PC-9 (cell line): Measurements from ENCODE around the gene KRT3. TPM values are rescaled to one million over a fixed set of nuclear protein-coding genes. Genes with fewer than 3 reads are reported as not detected.

Experiments used
- BruUV-seq: library from RNA; stranded (reverse); fragments of 400-500 nt; replicated peaks from 2 replicates; lab custom pipeline; 2021; lab: Mats Ljungman, UMichigan
- CTCF ChIA-PET: fragments of 300-600 bp; sonication (Branson Sonifier 250); formaldehyde crosslinking; loops from one replicate; lab custom pipeline; 2022; ENCODE audit warnings: antibody characterized with exemption; lab: Charles Lee
- POLR2A ChIA-PET: fragments of 300-600 bp; sonication (Branson Sonifier 250); formaldehyde crosslinking; loops from one replicate; lab custom pipeline; 2022; ENCODE audit warnings: antibody characterized with exemption; ENCODE audit not compliant: unreplicated experiment; lab: Charles Lee
- DNase-seq, 2 experiments: peaks; one replicate each; pipeline versions ENCODE4 v3.0.0 to v3.0.0-alpha.2; 2015 to 2022; ENCODE audit warnings: mixed read lengths in 1 of 2
- H2AFZ ChIP-seq: fragments of 200-600 bp; sonication (generic); 2 replicates; pipeline ENCODE4 v1.8.1; 2017; ENCODE audit warnings: antibody characterized with exemption
- H3F3A ChIP-seq: fragments of 200-600 bp; sonication (generic); 2 replicates; pipeline ENCODE4 v1.8.1; 2017; ENCODE audit warnings: antibody characterized with exemption, mild to moderate bottlenecking, low read depth; ENCODE audit not compliant: insufficient read depth
- H3K27ac ChIP-seq: fragments of 200-600 bp; sonication (generic); 2 replicates; pipeline ENCODE4 v1.6.1; 2016; ENCODE audit warnings: mixed run types
- H3K27me3 ChIP-seq: fragments of 200-600 bp; sonication (generic); 2 replicates; pipeline ENCODE4 v1.6.1; 2016; ENCODE audit warnings: low read depth, mixed run types; ENCODE audit not compliant: insufficient read depth
- H3K36me3 ChIP-seq: fragments of 200-600 bp; sonication (generic); 2 replicates; pipeline ENCODE4 v1.6.1; 2016; ENCODE audit warnings: low read depth, mixed run types
- H3K4me1 ChIP-seq: fragments of 200-600 bp; sonication (generic); replicated peaks from 2 replicates; pipeline ENCODE4 v1.6.1; 2016; ENCODE audit warnings: mixed run types; ENCODE audit not compliant: insufficient read depth
- H3K4me2 ChIP-seq: fragments of 200-600 bp; sonication (generic); 2 replicates; pipeline ENCODE4 v1.6.1; 2017; ENCODE audit warnings: mixed run types
- H3K4me3 ChIP-seq: fragments of 200-600 bp; sonication (generic); 2 replicates; pipeline ENCODE4 v1.6.1; 2016; ENCODE audit warnings: mixed run types
- H3K79me2 ChIP-seq: fragments of 200-600 bp; sonication (generic); 2 replicates; pipeline ENCODE4 v1.6.1; 2017; ENCODE audit warnings: low read depth, mixed run types
- H3K9me2 ChIP-seq: fragments of 200-600 bp; sonication (generic); 2 replicates; pipeline ENCODE4 v1.8.1; 2017; ENCODE audit warnings: mild to moderate bottlenecking; ENCODE audit not compliant: insufficient read depth
- H3K9me3 ChIP-seq: fragments of 200-600 bp; sonication (generic); 2 replicates; pipeline ENCODE4 v1.8.1; 2016; ENCODE audit warnings: low read depth; ENCODE audit not compliant: insufficient read depth
- H4K20me1 ChIP-seq: fragments of 200-600 bp; sonication (generic); 2 replicates; pipeline ENCODE4 v1.8.1; 2017; ENCODE audit not compliant: insufficient read depth
- EZH2 ChIP-seq: fragments of 200-600 bp; sonication (generic); IDR thresholded peaks from 2 replicates; pipeline ENCODE4 v1.8.0; 2017; ENCODE audit warnings: antibody characterized with exemption, low read depth
- intact Hi-C: fragments of 100-400 bp; cut with micrococcal nuclease; formaldehyde crosslinking; loops from one replicate; pipeline ENCODE4 v1.10.0; 2022; ENCODE audit not compliant: unreplicated experiment
- total RNA-seq: library from RNA; stranded (reverse); gene quantifications from 2 replicates; pipeline ENCODE4 v1.2.3, GENCODE V29; 2021
- TF ChIP-seq, protein P1 (sequence below): fragments of 200-600 bp; sonication (generic); conservative IDR thresholded peaks from 2 replicates; pipeline ENCODE4 v1.6.1; 2017; ENCODE audit warnings: mixed run types, antibody characterized with exemption, mild to moderate bottlenecking, moderate library complexity

KRT3 gene
- total RNA-seq, 1 experiment from 2014 or later = 0.24 TPM

DNA sequence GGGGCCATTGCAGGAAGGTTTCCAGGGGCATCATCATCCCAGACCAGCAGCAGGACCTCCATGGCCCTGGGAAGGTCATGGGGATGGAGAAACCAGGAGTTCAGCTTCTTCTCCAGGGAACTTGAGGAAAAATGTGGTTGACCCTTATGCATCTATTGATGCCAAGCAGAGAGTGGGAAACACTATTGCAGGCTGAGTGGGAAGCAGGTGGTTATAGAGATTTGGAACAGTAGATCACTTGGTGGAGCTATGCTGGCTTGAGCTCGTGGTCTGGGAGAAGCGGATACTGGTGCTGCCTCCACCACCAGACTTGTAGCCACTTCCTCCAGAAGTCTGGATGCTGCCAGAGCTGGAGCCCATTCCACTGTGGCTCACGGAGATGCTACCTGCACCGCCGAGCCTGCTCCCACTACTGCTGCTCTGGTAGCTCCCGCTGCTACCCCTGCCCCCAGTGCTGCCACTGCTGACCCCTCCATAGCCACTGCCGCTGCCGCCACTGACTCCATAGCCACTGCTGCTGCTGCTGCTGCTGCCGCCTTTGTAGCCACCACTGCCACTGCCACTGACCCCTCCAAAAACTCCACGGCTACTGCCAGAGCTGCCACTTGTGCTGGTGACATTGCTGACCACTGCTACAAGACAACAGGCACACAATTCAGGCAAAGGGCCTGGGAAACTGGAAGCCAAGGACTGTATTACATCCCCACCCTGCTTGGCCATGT, 27.3 kb downstream of the KRT3 start:
- H3F3A ChIP-seq = no peaks in the 10 kb centered on the region
- H3K27me3 ChIP-seq = no peaks in the 10 kb centered on the region
- no peak for TF ChIP-seq EZH2
- TF ChIP-seq, protein P1, sequence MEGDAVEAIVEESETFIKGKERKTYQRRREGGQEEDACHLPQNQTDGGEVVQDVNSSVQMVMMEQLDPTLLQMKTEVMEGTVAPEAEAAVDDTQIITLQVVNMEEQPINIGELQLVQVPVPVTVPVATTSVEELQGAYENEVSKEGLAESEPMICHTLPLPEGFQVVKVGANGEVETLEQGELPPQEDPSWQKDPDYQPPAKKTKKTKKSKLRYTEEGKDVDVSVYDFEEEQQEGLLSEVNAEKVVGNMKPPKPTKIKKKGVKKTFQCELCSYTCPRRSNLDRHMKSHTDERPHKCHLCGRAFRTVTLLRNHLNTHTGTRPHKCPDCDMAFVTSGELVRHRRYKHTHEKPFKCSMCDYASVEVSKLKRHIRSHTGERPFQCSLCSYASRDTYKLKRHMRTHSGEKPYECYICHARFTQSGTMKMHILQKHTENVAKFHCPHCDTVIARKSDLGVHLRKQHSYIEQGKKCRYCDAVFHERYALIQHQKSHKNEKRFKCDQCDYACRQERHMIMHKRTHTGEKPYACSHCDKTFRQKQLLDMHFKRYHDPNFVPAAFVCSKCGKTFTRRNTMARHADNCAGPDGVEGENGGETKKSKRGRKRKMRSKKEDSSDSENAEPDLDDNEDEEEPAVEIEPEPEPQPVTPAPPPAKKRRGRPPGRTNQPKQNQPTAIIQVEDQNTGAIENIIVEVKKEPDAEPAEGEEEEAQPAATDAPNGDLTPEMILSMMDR = no peak
- H3K9me3 ChIP-seq = no peaks in the 10 kb centered on the region; the same call in 1 of the 2 replicates
- H3K4me2 ChIP-seq = no peak overlapping the region
- POLR2A ChIA-PET = no interaction called here
- H3K9me2 ChIP-seq = no peaks in the 10 kb centered on the region
- no peak for DNase-seq
- CTCF ChIA-PET = no interaction called here
- H3K4me1 ChIP-seq = 0 out of 2 replicates have a peak, but pooled peaks cover 5% of the 10 kb centered on the region
- H3K4me3 ChIP-seq = no peak overlapping the region
- H3K27ac ChIP-seq = no peak overlapping the region
- H3K79me2 ChIP-seq = no peaks in the 10 kb centered on the region
- H2AFZ ChIP-seq = no peak overlapping the region
- intact Hi-C loops = no loop called here
- H4K20me1 ChIP-seq = no peaks in the 10 kb centered on the region
- H3K36me3 ChIP-seq = no peaks in the 10 kb centered on the region
- BruUV-seq = no TSS peak

DNA sequence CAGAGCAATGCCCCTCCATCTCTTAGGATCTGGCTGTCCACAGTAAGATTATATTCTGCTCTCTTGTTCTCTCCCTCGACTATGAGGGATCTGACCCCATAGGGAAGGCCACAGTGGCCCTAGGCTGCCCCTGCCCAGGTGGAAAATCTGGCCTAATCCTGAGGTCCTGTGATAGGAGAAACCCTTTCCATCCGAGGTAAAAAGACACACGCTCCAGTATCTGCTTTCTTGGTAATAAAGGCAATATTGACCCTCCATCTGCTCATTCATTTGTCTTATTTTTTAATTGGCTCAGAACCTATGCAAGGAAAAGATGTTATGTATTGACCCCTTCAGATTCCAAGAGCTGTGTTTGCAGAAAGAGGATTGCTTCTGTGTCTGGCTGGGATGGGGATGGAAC, 28.5 kb downstream of the KRT3 start:
- POLR2A ChIA-PET = no interaction called here
- no peaks in the 10 kb centered on the region; the same call in none of the 2 replicates for H3K9me3 ChIP-seq
- H3K4me1 ChIP-seq = 0 out of 2 replicates have a peak, but pooled peaks cover 5% of the 10 kb centered on the region
- intact Hi-C loops = no loop called here
- H3K36me3 ChIP-seq = no peaks in the 10 kb centered on the region
- no peaks in the 10 kb centered on the region for H4K20me1 ChIP-seq
- no peaks in the 10 kb centered on the region for H3K79me2 ChIP-seq
- no peaks in the 10 kb centered on the region for H3K27me3 ChIP-seq
- H3K4me3 ChIP-seq = no peak overlapping the region
- H3F3A ChIP-seq = no peaks in the 10 kb centered on the region
- no peak for TF ChIP-seq EZH2
- TF ChIP-seq, protein P1 = no peak
- H3K4me2 ChIP-seq = no peak overlapping the region
- H3K27ac ChIP-seq = no peak overlapping the region
- no peak overlapping the region for H2AFZ ChIP-seq
- CTCF ChIA-PET = no interaction called here
- BruUV-seq = no TSS peak
- no peaks in the 10 kb centered on the region for H3K9me2 ChIP-seq
- no peak for DNase-seq

DNA sequence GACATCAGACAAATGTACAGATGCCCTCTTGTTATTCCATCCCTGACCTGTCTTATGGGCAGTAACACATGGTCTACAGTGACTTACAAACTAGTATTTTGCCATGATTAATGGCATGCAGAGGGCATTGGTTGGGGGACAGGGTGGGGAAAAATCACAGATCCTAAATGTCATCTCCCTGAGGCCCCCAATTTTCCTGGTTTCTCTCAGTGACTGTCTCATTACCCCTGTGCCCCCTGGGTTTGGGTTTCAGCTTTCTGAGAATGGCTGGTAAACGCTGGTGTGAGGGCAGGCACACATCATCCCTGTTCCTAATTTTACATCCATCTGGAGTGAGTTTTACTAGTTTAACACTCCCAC, 28.9 kb downstream of the KRT3 start:
- Histone ChIP-seq H2AFZ (no peak overlapping the region), H3K27me3 (no peaks in the 10 kb centered on the region), H3K27ac (no peak overlapping the region), H3K4me1 (0 out of 2 replicates have a peak, but pooled peaks cover 5% of the 10 kb centered on the region), H3K79me2 (no peaks in the 10 kb centered on the region), H4K20me1 (no peaks in the 10 kb centered on the region), H3K36me3 (no peaks in the 10 kb centered on the region), H3K4me2 (no peak overlapping the region), H3K9me2 (no peaks in the 10 kb centered on the region), H3K4me3 (no peak overlapping the region), H3K9me3 (peaks cover 2% of the 10 kb centered on the region), H3F3A (no peaks in the 10 kb centered on the region)
- POLR2A ChIA-PET = no interaction called here
- TF ChIP-seq, protein P1 = no peak
- no peak for TF ChIP-seq EZH2
- no TSS peak for BruUV-seq
- intact Hi-C loops = no loop called here
- no peak for DNase-seq
- CTCF ChIA-PET = no interaction called here
